Gastrocnemius medialis (tissue), 4 donors: ENCODE data around the gene ZDHHC13. TPM values are rescaled to one million over a fixed set of nuclear protein-coding genes. Genes with fewer than 3 reads are reported as not detected.

Source experiments
- ATAC-seq, 2 donors: fragments of 150-250 bp; one replicate each; pipeline ENCODE4 v1.9.1; 2016
- DNase-seq, 2 donors: peaks; one replicate each; pipeline ENCODE4 v3.0.0-alpha.2; 2019
- H3K27ac ChIP-seq, 4 donors: fragments of 200-600 bp; sonication (generic); 1 replicate in 1 of 4; 2 replicates in 3 of 4; pipeline ENCODE4 v1.5.1; 2016 to 2018; ENCODE audit warnings: mild to moderate bottlenecking in 2 of 4, moderate library complexity in 1 of 4
- H3K27me3 ChIP-seq, 3 donors: fragments of 200-600 bp; sonication (generic) in 2 of 3; 1 replicate in 1 of 3; 2 replicates in 2 of 3; pipeline versions ENCODE4 v1.5.1 to v1.6.0; 2016 to 2019; ENCODE audit warnings: mild to moderate bottlenecking in 1 of 3, moderate library complexity in 1 of 3
- H3K36me3 ChIP-seq, 2 donors: fragments of 200-600 bp; sonication (generic) in 1 of 2; one replicate each; pipeline ENCODE4 v1.5.1; 2017 to 2018
- H3K4me1 ChIP-seq, 2 donors: fragments of 200-600 bp; sonication (generic) in 1 of 2; one replicate each; pipeline ENCODE4 v1.5.1; 2016 to 2017; ENCODE audit warnings: mild to moderate bottlenecking in 2 of 2
- H3K4me3 ChIP-seq, 4 donors: fragments of 200-600 bp; sonication (generic) in 3 of 4; 1 replicate in 1 of 4; 2 replicates in 3 of 4; pipeline ENCODE4 v1.5.1; 2016 to 2019; ENCODE audit warnings: mild to moderate bottlenecking in 2 of 4
- H3K9me3 ChIP-seq, 3 donors: fragments of 200-600 bp; sonication (generic) in 2 of 3; 1 replicate in 1 of 3; 2 replicates in 2 of 3; pipeline ENCODE4 v1.5.1; 2016 to 2019
- POLR2A ChIP-seq, 2 donors: fragments of 450-650 bp; IDR thresholded peaks; one replicate each; pipeline ENCODE4 v1.6.1; 2017; ENCODE audit warnings: antibody characterized with exemption in 2 of 2, mild to moderate bottlenecking in 2 of 2, moderate library complexity in 2 of 2
- in situ Hi-C, 4 donors: fragments of 200-750 bp; cut with MboI; loops; one replicate each; pipeline versions ENCODE4 v1.15.0 to v1.8.0; 2017; ENCODE audit warnings: low sequenced_read_pairs in 4 of 4
- intact Hi-C: fragments of 100-400 bp; cut with DNase I; formaldehyde crosslinking; loops from one replicate; pipeline ENCODE4 v1.15.1; 2023; ENCODE audit warnings: low total_unique reads
- total RNA-seq, 4 donors: library from RNA; depleted of rRNA; stranded (reverse); fragments of >200 nt; gene quantifications; one replicate each; pipeline versions ENCODE4 v1.1.0 to v1.2.3, GENCODE V29; 2016
- TF ChIP-seq, protein P1 (sequence below), 5 experiments: fragments of 450-650 bp in 3 of 5; fragments of 200-600 bp in 2 of 5; sonication (generic) in 2 of 5; IDR thresholded peaks in 4 of 5; conservative IDR thresholded peaks in 1 of 5; 1 replicate in 4 of 5; 2 replicates in 1 of 5; pipeline ENCODE4 v1.5.1; 2016 to 2019; ENCODE audit warnings: antibody characterized with exemption in 5 of 5, mild to moderate bottlenecking in 3 of 5, moderate library complexity in 3 of 5

Gene ZDHHC13
- total RNA-seq, 4 donors from 2014 or later, result 1.4 to 6.4 (median 3.5) TPM

DNA sequence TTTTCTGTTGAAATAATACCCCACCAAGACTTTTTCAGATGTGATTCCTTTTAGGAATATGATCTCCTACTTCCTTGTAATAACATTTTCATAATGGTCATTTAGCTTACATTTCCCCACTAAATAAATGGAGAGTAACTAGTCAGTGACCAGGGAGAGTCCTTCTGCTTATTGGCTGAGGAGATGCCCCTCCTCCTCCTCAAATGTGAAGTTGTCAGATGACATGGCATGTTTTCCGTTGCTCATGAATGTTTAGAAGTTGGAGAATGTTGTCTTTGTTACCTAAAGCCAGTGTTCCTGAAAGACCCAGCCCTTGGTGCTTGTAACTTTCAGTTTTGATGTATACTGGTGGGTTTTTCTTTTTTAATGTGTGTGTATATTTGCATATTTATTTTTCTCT is 46.6 kb downstream of the ZDHHC13 start:
- Histone ChIP-seq H3K27me3 (no peaks in the 10 kb centered on the region), H3K4me3 (no peak overlapping the region), H3K36me3 (peaks cover 0 to 7% of the 10 kb centered on the region in 2 donors), H3K4me1 (no peaks in the 10 kb centered on the region), H3K9me3 (no peaks in the 10 kb centered on the region), H3K27ac (no peak overlapping the region)
- in situ Hi-C loops (no loop called here), intact Hi-C loops (loop anchor here (5.0 to 10.0 kb wide), 2 partner anchors 89 to 389 kb away; no protein-coding TSS in a partner anchor)
- DNase-seq, result no peak
- no peak for ATAC-seq
- TF ChIP-seq, protein P1, sequence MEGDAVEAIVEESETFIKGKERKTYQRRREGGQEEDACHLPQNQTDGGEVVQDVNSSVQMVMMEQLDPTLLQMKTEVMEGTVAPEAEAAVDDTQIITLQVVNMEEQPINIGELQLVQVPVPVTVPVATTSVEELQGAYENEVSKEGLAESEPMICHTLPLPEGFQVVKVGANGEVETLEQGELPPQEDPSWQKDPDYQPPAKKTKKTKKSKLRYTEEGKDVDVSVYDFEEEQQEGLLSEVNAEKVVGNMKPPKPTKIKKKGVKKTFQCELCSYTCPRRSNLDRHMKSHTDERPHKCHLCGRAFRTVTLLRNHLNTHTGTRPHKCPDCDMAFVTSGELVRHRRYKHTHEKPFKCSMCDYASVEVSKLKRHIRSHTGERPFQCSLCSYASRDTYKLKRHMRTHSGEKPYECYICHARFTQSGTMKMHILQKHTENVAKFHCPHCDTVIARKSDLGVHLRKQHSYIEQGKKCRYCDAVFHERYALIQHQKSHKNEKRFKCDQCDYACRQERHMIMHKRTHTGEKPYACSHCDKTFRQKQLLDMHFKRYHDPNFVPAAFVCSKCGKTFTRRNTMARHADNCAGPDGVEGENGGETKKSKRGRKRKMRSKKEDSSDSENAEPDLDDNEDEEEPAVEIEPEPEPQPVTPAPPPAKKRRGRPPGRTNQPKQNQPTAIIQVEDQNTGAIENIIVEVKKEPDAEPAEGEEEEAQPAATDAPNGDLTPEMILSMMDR (IDR thresholded peaks at IDR 0.05 in 4 of 5, conservative IDR thresholded peaks at IDR 0.05 in 1 of 5), result no peak
- TF ChIP-seq POLR2A (IDR thresholded peaks at IDR 0.05), result no peak

DNA sequence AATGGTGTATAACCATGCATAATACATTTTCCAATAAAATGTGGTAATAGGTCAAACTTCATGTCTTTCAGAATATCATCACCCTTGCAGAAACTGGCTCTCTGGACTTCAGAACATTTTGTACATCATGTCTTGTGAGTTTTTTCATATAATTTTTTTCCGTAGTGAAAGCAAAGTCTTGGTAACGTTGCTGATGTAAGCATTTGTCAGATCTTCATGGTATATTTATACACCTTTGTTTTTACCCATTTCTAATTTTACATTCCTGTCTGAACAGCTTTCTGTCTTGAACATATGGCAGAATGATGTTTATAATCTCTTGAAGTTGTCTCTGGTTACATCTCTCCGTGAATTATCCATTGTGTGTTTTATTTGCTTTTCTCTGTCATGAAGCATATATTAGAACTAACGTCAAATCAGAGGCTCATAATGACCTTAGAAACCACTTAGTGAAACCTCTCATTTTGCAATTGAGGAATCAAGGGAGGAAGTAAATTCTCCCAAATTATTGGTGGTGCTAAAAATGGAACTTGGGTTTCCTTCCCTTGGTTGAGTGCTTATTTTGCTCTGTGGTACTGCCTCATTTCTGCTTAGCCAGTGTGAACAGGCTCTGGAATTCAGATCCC is 47.4 kb downstream of the ZDHHC13 start:
- H3K9me3 ChIP-seq, result no peaks in the 10 kb centered on the region
- peaks cover 0 to 7% of the 10 kb centered on the region in 2 donors for H3K36me3 ChIP-seq
- H3K4me3 ChIP-seq, result no peak overlapping the region
- H3K27me3 ChIP-seq, result no peaks in the 10 kb centered on the region
- in situ Hi-C loops, result no loop called here
- DNase-seq (no peak), ATAC-seq (no peak)
- no peak overlapping the region for H3K27ac ChIP-seq
- H3K4me1 ChIP-seq, result no peaks in the 10 kb centered on the region
- no peak for TF ChIP-seq POLR2A (IDR thresholded peaks at IDR 0.05)
- TF ChIP-seq, protein P1 (IDR thresholded peaks at IDR 0.05 in 4 of 5, conservative IDR thresholded peaks at IDR 0.05 in 1 of 5), result no peak
- intact Hi-C loops, result loop anchor here (5.0 to 10.0 kb wide), 2 partner anchors 90 to 388 kb away; no protein-coding TSS in a partner anchor

DNA sequence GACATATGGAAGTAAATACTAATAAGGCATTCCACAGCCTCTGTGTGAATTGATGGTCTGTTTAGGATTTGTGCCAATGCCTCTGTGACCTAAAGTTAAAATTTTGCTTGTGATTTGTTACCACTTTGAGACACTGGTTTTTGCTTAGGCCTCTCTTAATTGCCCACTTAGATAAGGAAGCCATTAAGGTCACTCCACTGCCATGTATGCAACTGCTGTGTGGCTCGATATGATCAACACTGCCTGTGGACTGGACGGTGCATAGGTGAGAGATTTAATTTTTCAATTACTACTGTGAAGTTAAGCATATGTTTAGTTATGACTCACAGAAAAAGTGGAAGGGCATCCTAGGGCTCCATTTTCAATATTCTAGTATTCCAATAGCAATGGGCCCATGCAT is 47.9 kb downstream of the ZDHHC13 start:
- H3K4me1 ChIP-seq, result no peaks in the 10 kb centered on the region
- H3K4me3 ChIP-seq, result no peak overlapping the region
- no peak overlapping the region for H3K27ac ChIP-seq
- in situ Hi-C loops (no loop called here), intact Hi-C loops (loop anchor here (5.0 to 10.0 kb wide), 2 partner anchors 90 to 387 kb away; no protein-coding TSS in a partner anchor)
- TF ChIP-seq, protein P1 (IDR thresholded peaks at IDR 0.05 in 4 of 5, conservative IDR thresholded peaks at IDR 0.05 in 1 of 5), result no peak
- no peak for TF ChIP-seq POLR2A (IDR thresholded peaks at IDR 0.05)
- H3K27me3 ChIP-seq, result no peaks in the 10 kb centered on the region
- H3K36me3 ChIP-seq, result peaks cover 0 to 7% of the 10 kb centered on the region in 2 donors
- no peak for DNase-seq
- ATAC-seq, result no peak
- H3K9me3 ChIP-seq, result no peaks in the 10 kb centered on the region

DNA sequence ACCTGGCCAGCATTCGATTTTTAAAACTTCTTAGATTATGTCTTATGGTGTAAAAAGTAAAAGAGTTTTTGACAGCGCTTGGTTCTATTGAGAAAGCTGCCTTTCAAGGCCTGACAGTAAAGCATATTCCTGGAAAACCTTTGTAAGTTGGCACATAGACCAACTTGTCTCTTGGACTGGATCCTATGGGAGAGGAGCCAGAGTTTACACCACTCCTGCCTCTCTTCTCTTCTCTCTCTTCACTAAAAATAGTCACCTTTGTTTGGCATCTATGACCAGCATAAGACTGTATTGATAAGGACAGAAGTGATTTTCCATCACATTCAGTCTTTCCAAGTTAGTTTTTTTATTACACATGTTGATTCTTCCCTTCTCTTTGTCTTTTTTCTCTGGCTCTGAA is 51.1 kb downstream of the ZDHHC13 start:
- peaks cover 0 to 7% of the 10 kb centered on the region in 2 donors for H3K36me3 ChIP-seq
- in situ Hi-C loops (no loop called here), intact Hi-C loops (loop anchor here (10.0 kb wide), 1 partner anchor 93 kb away; no protein-coding TSS in a partner anchor)
- no peaks in the 10 kb centered on the region for H3K27me3 ChIP-seq
- peak; percentile 53 to 80 for ATAC-seq
- H3K4me3 ChIP-seq, result no peak overlapping the region
- DNase-seq, result no peak
- no peak overlapping the region for H3K27ac ChIP-seq
- TF ChIP-seq, protein P1 (IDR thresholded peaks at IDR 0.05 in 4 of 5, conservative IDR thresholded peaks at IDR 0.05 in 1 of 5), result no peak
- no peak for TF ChIP-seq POLR2A (IDR thresholded peaks at IDR 0.05)
- H3K9me3 ChIP-seq, result no peaks in the 10 kb centered on the region
- H3K4me1 ChIP-seq, result no peaks in the 10 kb centered on the region
